Endothelial cell of umbilical vein (primary cell): ENCODE data around the gene PTN.

ENCODE experiments used
- CTCF ChIP-seq, 2 donors: IDR thresholded peaks; 1 replicate in 1 of 2; 2 replicates in 1 of 2; pipeline ENCODE4 v1.5.1; 2011; ENCODE audit warnings: low read length in 2 of 2, mild to moderate bottlenecking in 2 of 2, moderate library complexity in 2 of 2, control low read depth in 1 of 2, inconsistent platforms in 1 of 2, low read depth in 1 of 2; ENCODE audit not compliant: insufficient read depth in 1 of 2; ENCODE audit errors: extremely low read depth in 1 of 2
- EZH2 ChIP-seq: IDR thresholded peaks from 2 replicates; pipeline ENCODE4 v1.6.1; 2012; ENCODE audit warnings: borderline replicate concordance, low read depth, mild to moderate bottlenecking, moderate library complexity, low read length, inconsistent platforms; ENCODE audit not compliant: severe bottlenecking
- POLR2A ChIP-seq: IDR thresholded peaks from 2 replicates; pipeline ENCODE4 v1.6.1; 2012; ENCODE audit warnings: low read depth, mild to moderate bottlenecking, control low read depth, low read length
- POLR2AphosphoS5 ChIP-seq: IDR thresholded peaks from 2 replicates; pipeline ENCODE4 v1.6.1; 2012; ENCODE audit warnings: low read depth, mild to moderate bottlenecking, control low read depth, low read length, moderate library complexity; ENCODE audit not compliant: insufficient read depth

DNA sequence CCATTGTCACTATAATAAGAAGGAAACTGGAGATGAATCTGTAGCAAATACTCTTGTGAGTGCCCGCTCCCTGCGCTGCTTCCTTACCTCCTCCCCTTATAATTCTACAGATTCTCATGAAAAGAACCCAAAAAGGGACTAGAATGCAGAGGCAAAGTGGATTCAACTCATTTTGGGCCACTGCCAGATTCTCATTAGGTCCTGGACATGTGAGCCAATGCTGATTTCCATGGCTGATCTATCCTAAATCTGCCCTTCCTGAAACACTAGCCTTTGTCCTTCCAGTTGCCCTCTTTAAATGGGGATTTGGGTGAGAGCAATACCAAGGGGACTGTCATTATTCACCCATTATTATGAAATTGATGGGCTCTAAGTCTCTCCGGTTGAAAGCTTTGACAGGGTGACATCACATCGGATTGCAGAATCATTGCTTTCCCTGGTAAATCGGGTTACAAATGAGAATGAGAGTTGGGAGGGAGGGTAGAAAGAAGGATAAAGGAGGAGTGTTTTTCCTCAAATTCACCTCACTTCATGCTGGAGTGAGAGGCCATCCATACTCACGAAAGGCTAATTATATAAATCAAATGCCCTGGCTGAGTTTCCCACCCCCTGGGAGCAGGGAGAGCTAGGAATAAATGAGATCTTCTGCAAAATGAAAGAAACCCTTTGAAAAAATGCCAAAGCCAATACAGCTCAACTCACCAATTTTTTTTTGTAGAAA is 37.5 kb downstream of the PTN start:
- TF ChIP-seq CTCF (IDR thresholded peaks at IDR 0.05; ENCODE audit: extremely low read depth in 1 of 2, insufficient read depth in 1 of 2, low read depth in 1 of 2, low read length in 2 of 2) (no peak), POLR2A (no peak), POLR2AphosphoS5 (no peak), EZH2 (no peak)
